Panc1 (cell line): ENCODE results near the gene GALNTL6. TPM values are rescaled to one million over a fixed set of nuclear protein-coding genes. Genes with fewer than 3 reads are reported as not detected.

ENCODE experiments used
- ATAC-seq: fragments of 200-7000 bp; cut with Tn5 transposase; 2 replicates; pipeline ENCODE4 v1.9.1; 2020; ENCODE audit warnings: mild to moderate bottlenecking, moderate library complexity
- BruUV-seq: library from RNA; stranded (reverse); fragments of 400-500 nt; replicated peaks from 2 replicates; lab custom pipeline; 2021; lab: Mats Ljungman, UMichigan
- CTCF ChIA-PET: fragments of 300-600 bp; sonication (Branson Sonifier 250); formaldehyde crosslinking; loops from one replicate; lab custom pipeline; 2022; ENCODE audit warnings: antibody characterized with exemption; lab: Charles Lee
- POLR2A ChIA-PET: fragments of 300-600 bp; sonication (Branson Sonifier 250); formaldehyde crosslinking; loops from one replicate; lab custom pipeline; 2022; ENCODE audit warnings: antibody characterized with exemption; lab: Charles Lee
- DNase-seq: peaks from one replicate; pipeline ENCODE4 v3.0.0-alpha.2; 2010; ENCODE audit warnings: low read depth, low spot score
- H3K27ac ChIP-seq: 2 replicates; pipeline ENCODE4 v1.5.1; 2011; ENCODE audit warnings: mild to moderate bottlenecking, low read length, inconsistent platforms
- H3K27me3 ChIP-seq: fragments of 200-500 bp; sonication (Bioruptor generic); 2 replicates; pipeline ENCODE4 v1.6.0; 2014; ENCODE audit warnings: low read length, inconsistent platforms; ENCODE audit not compliant: control insufficient read depth, insufficient read depth
- H3K36me3 ChIP-seq: fragments of 200-500 bp; sonication (Bioruptor generic); 2 replicates; pipeline ENCODE4 v1.5.1; 2014; ENCODE audit warnings: inconsistent platforms, mild to moderate bottlenecking, low read length, moderate library complexity; ENCODE audit not compliant: control insufficient read depth, insufficient read depth
- H3K4me1 ChIP-seq: 2 replicates; pipeline ENCODE4 v1.5.1; 2011; ENCODE audit warnings: inconsistent platforms, mild to moderate bottlenecking, low read length, moderate library complexity; ENCODE audit not compliant: control insufficient read depth, insufficient read depth
- H3K4me3 ChIP-seq, 2 experiments: 2 replicates each; pipeline ENCODE4 v1.5.1; 2011 to 2012; ENCODE audit warnings: low read depth in 2 of 2, low read length in 2 of 2, mild to moderate bottlenecking in 2 of 2, inconsistent platforms in 1 of 2, moderate library complexity in 1 of 2
- H3K9me3 ChIP-seq: fragments of 200-500 bp; sonication (Bioruptor generic); 2 replicates; pipeline ENCODE4 v1.5.1; 2014; ENCODE audit warnings: low read depth, mild to moderate bottlenecking, inconsistent platforms, low read length, moderate library complexity; ENCODE audit not compliant: control insufficient read depth, insufficient read depth
- POLR2AphosphoS5 ChIP-seq: IDR thresholded peaks from 2 replicates; pipeline ENCODE4 v1.6.1; 2012; ENCODE audit warnings: mild to moderate bottlenecking, low read depth, low read length, moderate library complexity
- SIN3A ChIP-seq: IDR thresholded peaks from 2 replicates; pipeline ENCODE4 v1.6.1; 2012; ENCODE audit warnings: low read depth, mild to moderate bottlenecking, low read length, moderate library complexity, borderline replicate concordance; ENCODE audit not compliant: insufficient read depth
- TCF7L2 ChIP-seq: IDR thresholded peaks from 2 replicates; pipeline ENCODE4 v1.6.1; 2011; ENCODE audit warnings: mild to moderate bottlenecking, low read depth, low read length, inconsistent platforms
- in situ Hi-C: cut with HindIII; loops from 2 replicates; pipeline ENCODE4 v1.10.0; 2016; ENCODE audit warnings: low sequenced_read_pairs, low pct_unique_long_range_greater_than_20kb
- intact Hi-C: fragments of 100-400 bp; cut with micrococcal nuclease; formaldehyde crosslinking; loops from one replicate; pipeline ENCODE4 v1.10.0; 2022; ENCODE audit not compliant: unreplicated experiment
- total RNA-seq: library from RNA; stranded (reverse); gene quantifications from one replicate; pipeline ENCODE4 v1.2.1, GENCODE V29; 2021; ENCODE audit not compliant: unreplicated experiment
- TF ChIP-seq, protein P1 (sequence below): fragments of 450-650 bp; IDR thresholded peaks from 2 replicates; pipeline ENCODE4 v1.5.1; 2017; ENCODE audit warnings: mild to moderate bottlenecking
- TF ChIP-seq, protein P2 (sequence below), 2 experiments: IDR thresholded peaks; 2 replicates each; pipeline ENCODE4 v1.6.1; 2011 to 2012; ENCODE audit warnings: low read depth in 2 of 2, control low read depth in 1 of 2, low read length in 1 of 2, mild to moderate bottlenecking in 1 of 2, moderate library complexity in 1 of 2; ENCODE audit not compliant: insufficient read depth in 1 of 2

GALNTL6 gene
- total RNA-seq, 1 experiment from 2014 or later, result not detected

DNA sequence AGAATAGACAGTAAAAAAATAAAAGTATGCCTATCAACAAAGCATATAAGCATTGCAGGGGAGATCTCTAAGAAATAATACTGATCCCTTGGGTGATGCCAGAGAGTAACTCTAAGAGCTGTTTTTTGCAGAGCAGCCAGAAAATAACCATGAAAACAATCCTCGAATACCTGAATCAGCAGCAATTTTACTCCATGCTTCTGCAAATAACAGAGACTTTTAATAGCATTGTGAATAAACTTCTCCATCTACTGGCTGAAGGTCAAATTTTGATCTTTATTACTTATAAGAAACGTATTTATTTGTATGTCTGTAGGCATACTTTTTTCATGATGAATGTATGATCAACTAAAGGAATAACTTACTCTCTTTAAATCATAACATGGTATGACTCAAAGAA, 334.5 kb downstream of the GALNTL6 start:
- H3K9me3 ChIP-seq, result no peaks in the 10 kb centered on the region
- DNase-seq (no peak), ATAC-seq (no peak)
- no peaks in the 10 kb centered on the region for H3K27me3 ChIP-seq
- TF ChIP-seq POLR2AphosphoS5 (no peak), SIN3A (no peak), TCF7L2 (no peak)
- TF ChIP-seq, protein P1, sequence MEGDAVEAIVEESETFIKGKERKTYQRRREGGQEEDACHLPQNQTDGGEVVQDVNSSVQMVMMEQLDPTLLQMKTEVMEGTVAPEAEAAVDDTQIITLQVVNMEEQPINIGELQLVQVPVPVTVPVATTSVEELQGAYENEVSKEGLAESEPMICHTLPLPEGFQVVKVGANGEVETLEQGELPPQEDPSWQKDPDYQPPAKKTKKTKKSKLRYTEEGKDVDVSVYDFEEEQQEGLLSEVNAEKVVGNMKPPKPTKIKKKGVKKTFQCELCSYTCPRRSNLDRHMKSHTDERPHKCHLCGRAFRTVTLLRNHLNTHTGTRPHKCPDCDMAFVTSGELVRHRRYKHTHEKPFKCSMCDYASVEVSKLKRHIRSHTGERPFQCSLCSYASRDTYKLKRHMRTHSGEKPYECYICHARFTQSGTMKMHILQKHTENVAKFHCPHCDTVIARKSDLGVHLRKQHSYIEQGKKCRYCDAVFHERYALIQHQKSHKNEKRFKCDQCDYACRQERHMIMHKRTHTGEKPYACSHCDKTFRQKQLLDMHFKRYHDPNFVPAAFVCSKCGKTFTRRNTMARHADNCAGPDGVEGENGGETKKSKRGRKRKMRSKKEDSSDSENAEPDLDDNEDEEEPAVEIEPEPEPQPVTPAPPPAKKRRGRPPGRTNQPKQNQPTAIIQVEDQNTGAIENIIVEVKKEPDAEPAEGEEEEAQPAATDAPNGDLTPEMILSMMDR, result no peak
- TF ChIP-seq, protein P2, sequence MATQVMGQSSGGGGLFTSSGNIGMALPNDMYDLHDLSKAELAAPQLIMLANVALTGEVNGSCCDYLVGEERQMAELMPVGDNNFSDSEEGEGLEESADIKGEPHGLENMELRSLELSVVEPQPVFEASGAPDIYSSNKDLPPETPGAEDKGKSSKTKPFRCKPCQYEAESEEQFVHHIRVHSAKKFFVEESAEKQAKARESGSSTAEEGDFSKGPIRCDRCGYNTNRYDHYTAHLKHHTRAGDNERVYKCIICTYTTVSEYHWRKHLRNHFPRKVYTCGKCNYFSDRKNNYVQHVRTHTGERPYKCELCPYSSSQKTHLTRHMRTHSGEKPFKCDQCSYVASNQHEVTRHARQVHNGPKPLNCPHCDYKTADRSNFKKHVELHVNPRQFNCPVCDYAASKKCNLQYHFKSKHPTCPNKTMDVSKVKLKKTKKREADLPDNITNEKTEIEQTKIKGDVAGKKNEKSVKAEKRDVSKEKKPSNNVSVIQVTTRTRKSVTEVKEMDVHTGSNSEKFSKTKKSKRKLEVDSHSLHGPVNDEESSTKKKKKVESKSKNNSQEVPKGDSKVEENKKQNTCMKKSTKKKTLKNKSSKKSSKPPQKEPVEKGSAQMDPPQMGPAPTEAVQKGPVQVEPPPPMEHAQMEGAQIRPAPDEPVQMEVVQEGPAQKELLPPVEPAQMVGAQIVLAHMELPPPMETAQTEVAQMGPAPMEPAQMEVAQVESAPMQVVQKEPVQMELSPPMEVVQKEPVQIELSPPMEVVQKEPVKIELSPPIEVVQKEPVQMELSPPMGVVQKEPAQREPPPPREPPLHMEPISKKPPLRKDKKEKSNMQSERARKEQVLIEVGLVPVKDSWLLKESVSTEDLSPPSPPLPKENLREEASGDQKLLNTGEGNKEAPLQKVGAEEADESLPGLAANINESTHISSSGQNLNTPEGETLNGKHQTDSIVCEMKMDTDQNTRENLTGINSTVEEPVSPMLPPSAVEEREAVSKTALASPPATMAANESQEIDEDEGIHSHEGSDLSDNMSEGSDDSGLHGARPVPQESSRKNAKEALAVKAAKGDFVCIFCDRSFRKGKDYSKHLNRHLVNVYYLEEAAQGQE (IDR thresholded peaks at IDR 0.05; ENCODE audit: insufficient read depth in 1 of 2, low read depth in 2 of 2, low read length in 1 of 2), result no peak
- ChIA-PET POLR2A (no interaction called here), CTCF (no interaction called here)
- no TSS peak for BruUV-seq
- no peaks in the 10 kb centered on the region for H3K36me3 ChIP-seq
- no peak overlapping the region for H3K27ac ChIP-seq
- no peaks in the 10 kb centered on the region for H3K4me1 ChIP-seq
- in situ Hi-C loops (no loop called here), intact Hi-C loops (no loop called here)
- no peak overlapping the region for H3K4me3 ChIP-seq

DNA sequence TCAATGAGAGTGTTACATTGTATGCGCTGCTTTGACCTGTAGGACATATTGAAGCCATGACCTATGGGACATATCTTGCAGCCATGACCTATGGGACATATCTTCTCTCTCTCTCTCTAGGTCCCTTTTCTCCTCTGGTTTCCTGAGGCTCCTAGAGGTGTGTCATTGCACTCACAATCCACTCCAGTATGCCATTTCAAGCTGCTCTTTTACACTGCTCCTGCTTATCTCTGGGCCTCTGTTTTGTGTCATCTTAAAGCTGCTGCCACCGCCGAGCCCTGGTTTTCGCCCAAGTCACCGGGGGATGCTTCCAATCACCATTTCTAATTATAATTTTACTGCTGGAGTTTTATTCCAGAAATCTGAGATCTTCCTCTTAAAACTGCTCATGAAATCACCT, 336.1 kb downstream of the GALNTL6 start:
- ChIA-PET CTCF (no interaction called here), POLR2A (no interaction called here)
- DNase-seq (no peak), ATAC-seq (no peak)
- no peaks in the 10 kb centered on the region for H3K27me3 ChIP-seq
- BruUV-seq, result no TSS peak
- no peaks in the 10 kb centered on the region for H3K36me3 ChIP-seq
- H3K4me3 ChIP-seq, result no peak overlapping the region
- intact Hi-C loops, result no loop called here
- TF ChIP-seq, protein P2 (IDR thresholded peaks at IDR 0.05; ENCODE audit: insufficient read depth in 1 of 2, low read depth in 2 of 2, low read length in 1 of 2), result no peak
- no peak for TF ChIP-seq POLR2AphosphoS5
- TF ChIP-seq SIN3A, result no peak
- TF ChIP-seq, protein P1, result no peak
- TF ChIP-seq TCF7L2, result no peak
- H3K4me1 ChIP-seq, result no peaks in the 10 kb centered on the region
- H3K27ac ChIP-seq, result no peak overlapping the region
- in situ Hi-C loops, result no loop called here
- H3K9me3 ChIP-seq, result no peaks in the 10 kb centered on the region
